Daoy (cell line): Measurements from ENCODE around the gene HOXB4. TPM values are rescaled to one million over a fixed set of nuclear protein-coding genes. Genes with fewer than 3 reads are reported as not detected.

Experiments used
- DNase-seq: peaks from one replicate; pipeline ENCODE4 v3.0.0-alpha.2; 2015; ENCODE audit warnings: low read depth
- total RNA-seq: library from RNA; depleted of rRNA; stranded (reverse); fragments of >200 nt; shearing (Covaris generic); gene quantifications from 2 replicates; pipeline ENCODE4 v1.2.3, GENCODE V29; 2014

HOXB4 gene
- total RNA-seq, 1 experiment from 2014 or later, result 2.5 TPM

GRCh38 chr17:48601539-48602425, 23.6 kb upstream of the HOXB4 start:
- no peak for DNase-seq

- DNase-seq, result no peak
These were observed 23.0 kb upstream of the HOXB4 start for GRCh38 chr17:48601207-48601538.

GRCh38 chr17:48600244-48601098, 22.3 kb upstream of the HOXB4 start:
- no peak for DNase-seq

GRCh38 chr17:48599354-48599753, 21.2 kb upstream of the HOXB4 start:
- no peak for DNase-seq

GRCh38 chr17:48598736-48599135, 20.6 kb upstream of the HOXB4 start:
- DNase-seq, result no peak

GRCh38 chr17:48597778-48598631, 19.9 kb upstream of the HOXB4 start:
- DNase-seq, result peak; percentile 69

- no peak for DNase-seq
These were observed 19.3 kb upstream of the HOXB4 start for GRCh38 chr17:48597528-48597777.

GRCh38 chr17:48596735-48597527, 18.8 kb upstream of the HOXB4 start:
- DNase-seq, result no peak

GRCh38 chr17:48596000-48596734, 18.0 kb upstream of the HOXB4 start:
- no peak for DNase-seq

- DNase-seq, result no peak
These were observed 17.3 kb upstream of the HOXB4 start for GRCh38 chr17:48595278-48595999.

- DNase-seq, result no peak
These were observed 16.6 kb upstream of the HOXB4 start for GRCh38 chr17:48594538-48595277.

GRCh38 chr17:48593840-48594537, 15.8 kb upstream of the HOXB4 start:
- peak; percentile 84 for DNase-seq

- DNase-seq, result no peak
These were observed 15.1 kb upstream of the HOXB4 start, which contains the start of gene HOXB5 for GRCh38 chr17:48593126-48593829. HOXB5 (minus strand) TSS chr17:48593779; CDS start chr17:48593682, 97 bp downstream.

- no peak for DNase-seq
These were observed 14.4 kb upstream of the HOXB4 start for GRCh38 chr17:48592577-48592976.

- DNase-seq, result no peak
These were observed 13.9 kb upstream of the HOXB4 start for GRCh38 chr17:48592057-48592514.

- DNase-seq, result no peak
These were observed 13.3 kb upstream of the HOXB4 start for GRCh38 chr17:48591255-48592056.

GRCh38 chr17:48590607-48591161, 12.5 kb upstream of the HOXB4 start:
- DNase-seq, result no peak
